GM12891 (cell line): ENCODE data around the gene SECISBP2L.

ENCODE experiments used
- POLR2A ChIP-seq: IDR thresholded peaks from 2 replicates; pipeline ENCODE4 v1.6.1; 2011; ENCODE audit warnings: low read depth, low read length, control low read depth
- POLR2AphosphoS5 ChIP-seq: IDR thresholded peaks from 2 replicates; pipeline ENCODE4 v1.6.1; 2011; ENCODE audit warnings: low read depth, low read length, control low read depth
- SPI1 ChIP-seq: IDR thresholded peaks from 2 replicates; pipeline ENCODE4 v1.6.1; 2011; ENCODE audit warnings: low read depth, low read length, control low read depth
- TAF1 ChIP-seq: IDR thresholded peaks from 2 replicates; pipeline ENCODE4 v1.6.1; 2011; ENCODE audit warnings: low read depth, low read length, control low read depth

DNA sequence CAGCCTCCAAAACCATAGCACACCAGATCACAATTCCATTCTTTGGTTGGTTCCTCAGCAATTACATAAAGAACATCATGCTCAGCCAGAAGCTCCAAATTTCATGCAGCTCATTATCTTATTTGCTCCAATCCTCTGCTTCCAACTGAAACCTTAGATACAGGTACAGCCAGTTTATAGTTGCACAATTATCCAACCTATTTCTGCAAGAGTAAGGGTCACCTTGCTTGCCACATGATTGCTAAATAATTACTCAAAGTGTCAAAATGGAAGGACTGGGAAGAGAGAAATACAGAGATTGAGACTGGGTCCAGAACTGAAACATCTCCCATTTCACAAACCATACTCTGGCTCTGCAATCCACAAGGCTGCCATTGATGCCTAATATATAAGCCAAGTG is 59.1 kb downstream of the SECISBP2L start:
- TF ChIP-seq POLR2AphosphoS5 = no peak
- no peak for TF ChIP-seq POLR2A
- TF ChIP-seq TAF1 = no peak
- no peak for TF ChIP-seq SPI1
